GM21367 (cell line): ENCODE data around the gene USE1.

ENCODE experiments used
- ATAC-seq: cut with Tn5 transposase; IDR thresholded peaks from one replicate; pipeline ENCODE4 v1.9.1; 2021; ENCODE audit not compliant: unreplicated experiment

The USE1 gene

GRCh38 chr19:17256130-17256529 lies 41.0 kb downstream of the USE1 start:
- no peak for ATAC-seq

- ATAC-seq, result no peak
Observed at GRCh38 chr19:17259118-17259780, 44.1 kb downstream of the USE1 start.

- ATAC-seq, result no peak
Observed at GRCh38 chr19:17259934-17260333, 44.8 kb downstream of the USE1 start.

- no peak for ATAC-seq
Observed at GRCh38 chr19:17260842-17261325, 45.7 kb downstream of the USE1 start.

GRCh38 chr19:17262557-17262956 lies 47.4 kb downstream of the USE1 start:
- no peak for ATAC-seq

- ATAC-seq, result no peak
Observed at GRCh38 chr19:17263712-17264640, 48.8 kb downstream of the USE1 start.

- ATAC-seq, result no peak
Observed at GRCh38 chr19:17264641-17264979, 49.5 kb downstream of the USE1 start, which contains the start of gene USHBP1. Gene USHBP1, minus strand, starts transcription at chr19:17264745. Its CDS starts 446 bp downstream, at chr19:17264299.

- no peak for ATAC-seq
Observed at GRCh38 chr19:17266026-17266425, 50.9 kb downstream of the USE1 start.

- peak; percentile 17 for ATAC-seq
Observed at GRCh38 chr19:17266589-17266974, 51.4 kb downstream of the USE1 start.

- peak; percentile 85 for ATAC-seq
Observed at GRCh38 chr19:17266975-17267788, 52.0 kb downstream of the USE1 start, which contains the start of gene BABAM1. Gene BABAM1, plus strand, starts transcription at chr19:17267443. Its CDS starts 1,364 bp downstream, at chr19:17268807.

GRCh38 chr19:17268754-17269153 lies 53.6 kb downstream of the USE1 start:
- ATAC-seq, result no peak
